Spleen (tissue), 11 donors: ENCODE results near the gene DAPK1. TPM values are rescaled to one million over a fixed set of nuclear protein-coding genes. Genes with fewer than 3 reads are reported as not detected.

ENCODE experiments used
- DNase-seq: peaks from one replicate; pipeline ENCODE4 v3.0.0-alpha.2; 2020
- H3K27ac ChIP-seq, 8 donors: fragments of 200-600 bp; sonication (generic) in 7 of 8; 1 replicate in 4 of 8; 2 replicates in 4 of 8; pipeline versions ENCODE4 v1.5.0 to v1.8.0; 2016 to 2021; ENCODE audit warnings: inconsistent platforms in 4 of 8, mild to moderate bottlenecking in 4 of 8, moderate library complexity in 1 of 8
- H3K27me3 ChIP-seq, 7 donors: fragments of 200-600 bp; sonication (generic) in 6 of 7; replicated peaks in 1 of 7; 1 replicate in 4 of 7; 2 replicates in 3 of 7; pipeline versions ENCODE4 v1.5.0 to v1.8.0; 2016 to 2021; ENCODE audit warnings: inconsistent platforms in 3 of 7, mild to moderate bottlenecking in 1 of 7
- H3K36me3 ChIP-seq, 6 donors: fragments of 200-600 bp; sonication (generic) in 5 of 6; 1 replicate in 4 of 6; 2 replicates in 2 of 6; pipeline versions ENCODE4 v1.5.0 to v1.8.0; 2016 to 2021; ENCODE audit warnings: inconsistent platforms in 2 of 6
- H3K4me1 ChIP-seq, 6 donors: fragments of 200-600 bp; sonication (generic) in 5 of 6; 1 replicate in 3 of 6; 2 replicates in 3 of 6; pipeline versions ENCODE4 v1.5.0 to v1.8.0; 2016 to 2021; ENCODE audit warnings: inconsistent platforms in 3 of 6
- H3K4me3 ChIP-seq, 8 donors: fragments of 200-600 bp; sonication (generic) in 7 of 8; 1 replicate in 4 of 8; 2 replicates in 4 of 8; pipeline versions ENCODE4 v1.5.0 to v1.8.0; 2016 to 2021; ENCODE audit warnings: inconsistent platforms in 4 of 8, mild to moderate bottlenecking in 4 of 8, moderate library complexity in 2 of 8
- H3K9me3 ChIP-seq, 8 donors: fragments of 200-600 bp; sonication (generic) in 7 of 8; 1 replicate in 4 of 8; 2 replicates in 4 of 8; pipeline versions ENCODE4 v1.5.0 to v1.8.0; 2016 to 2021; ENCODE audit warnings: inconsistent platforms in 4 of 8
- POLR2A ChIP-seq, 3 donors: fragments of 450-650 bp; IDR thresholded peaks; one replicate each; pipeline ENCODE4 v1.5.1; 2017; ENCODE audit warnings: antibody characterized with exemption in 3 of 3, mild to moderate bottlenecking in 1 of 3
- POLR2AphosphoS5 ChIP-seq, 3 donors: sonication (generic); formaldehyde crosslinking; IDR thresholded peaks; one replicate each; pipeline ENCODE4 v1.5.1; 2017; ENCODE audit warnings: antibody characterized with exemption in 3 of 3
- WGBS, 5 donors: extraction: QIAGEN DNeasy Blood & Tissue Kit in 3 of 5; methylation state at CpG; one replicate each; pipeline versions ENCODE4 v1.1.5 to v1.1.7; 2013 to 2018; 5-methylcytosine and 5-hydroxymethylcytosine counted together
- intact Hi-C: fragments of 100-400 bp; cut with DNase I; formaldehyde crosslinking; loops from one replicate; pipeline ENCODE4 v1.15.0; 2023; ENCODE audit warnings: low total_unique reads
- polyA plus RNA-seq, 3 donors: library from polyadenylated mRNA; stranded (reverse); fragments of 200-250 nt; gene quantifications; one replicate each; pipeline ENCODE4 v1.2.1, GENCODE V29; 2013
- total RNA-seq, 7 donors: library from RNA; depleted of rRNA in 3 of 7; stranded (reverse); fragments of >200 nt in 3 of 7; fragmentation: NEBNext Ultra II Directional in 4 of 7; extraction: Animal tissue kit (Norgen Biotek cat#: 25700) in 4 of 7; gene quantifications; one replicate each; pipeline versions ENCODE4 v1.1.0 to v1.2.1, GENCODE V29; 2016 to 2021
- TF ChIP-seq, protein P1 (sequence below), 11 experiments: fragments of 200-600 bp in 7 of 11; fragments of 450-650 bp in 4 of 11; sonication (generic) in 4 of 11; IDR thresholded peaks in 8 of 11; conservative IDR thresholded peaks in 3 of 11; 1 replicate in 7 of 11; 2 replicates in 4 of 11; pipeline versions ENCODE4 v1.4.0 to v1.8.0; 2016 to 2021; ENCODE audit warnings: antibody characterized with exemption in 11 of 11, inconsistent platforms in 4 of 11, mild to moderate bottlenecking in 1 of 11
- donor health status: healthy with polysubstance abuse.
- donor health status: DM: no; HTN: no; CAD: no; lungs with moderate emphysema.
- donor health status: DM: no; HTN: no; CAD: no.
- donor health status: Bipolar disorder and iron deficiency.
- donor health status: healthy.
- donor health status: DM: no; HTN: no; CAD: no.
- donor health status: DM: yes; HTN: yes; CAD: no.

DAPK1 gene
- total and polyA plus RNA-seq, 10 donors = 6.4 to 126 (median 102) TPM

- WGBS, 5 donors = 82 to 90% (median 83%) methylated on average over 4 of the region's 4 CpGs
- H3K36me3 ChIP-seq = no peaks in the 10 kb centered on the region
- peak overlapping the region in 4 of 8 donors; percentile 58 to 74 (median 66) for H3K27ac ChIP-seq
- intact Hi-C loops = no loop called here
- no peaks in the 10 kb centered on the region for H3K9me3 ChIP-seq
- TF ChIP-seq POLR2A (IDR thresholded peaks at IDR 0.05) = no peak
- TF ChIP-seq, protein P1, sequence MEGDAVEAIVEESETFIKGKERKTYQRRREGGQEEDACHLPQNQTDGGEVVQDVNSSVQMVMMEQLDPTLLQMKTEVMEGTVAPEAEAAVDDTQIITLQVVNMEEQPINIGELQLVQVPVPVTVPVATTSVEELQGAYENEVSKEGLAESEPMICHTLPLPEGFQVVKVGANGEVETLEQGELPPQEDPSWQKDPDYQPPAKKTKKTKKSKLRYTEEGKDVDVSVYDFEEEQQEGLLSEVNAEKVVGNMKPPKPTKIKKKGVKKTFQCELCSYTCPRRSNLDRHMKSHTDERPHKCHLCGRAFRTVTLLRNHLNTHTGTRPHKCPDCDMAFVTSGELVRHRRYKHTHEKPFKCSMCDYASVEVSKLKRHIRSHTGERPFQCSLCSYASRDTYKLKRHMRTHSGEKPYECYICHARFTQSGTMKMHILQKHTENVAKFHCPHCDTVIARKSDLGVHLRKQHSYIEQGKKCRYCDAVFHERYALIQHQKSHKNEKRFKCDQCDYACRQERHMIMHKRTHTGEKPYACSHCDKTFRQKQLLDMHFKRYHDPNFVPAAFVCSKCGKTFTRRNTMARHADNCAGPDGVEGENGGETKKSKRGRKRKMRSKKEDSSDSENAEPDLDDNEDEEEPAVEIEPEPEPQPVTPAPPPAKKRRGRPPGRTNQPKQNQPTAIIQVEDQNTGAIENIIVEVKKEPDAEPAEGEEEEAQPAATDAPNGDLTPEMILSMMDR (IDR thresholded peaks at IDR 0.05 in 8 of 11, conservative IDR thresholded peaks at IDR 0.05 in 3 of 11) = no peak
- no peaks in the 10 kb centered on the region for H3K27me3 ChIP-seq
- DNase-seq = no peak
- H3K4me3 ChIP-seq = no peak overlapping the region
- H3K4me1 ChIP-seq = peaks cover 0 to 41% (median 11%) of the 10 kb centered on the region in 6 donors
Observed at GRCh38 chr9:87594194-87594593, 96.5 kb downstream of the DAPK1 start.

GRCh38 chr9:87594662-87595061, 97.0 kb downstream of the DAPK1 start:
- Histone ChIP-seq H3K4me3 (no peak overlapping the region), H3K36me3 (no peaks in the 10 kb centered on the region), H3K27ac (peak overlapping the region in 4 of 8 donors; percentile 58 to 74 (median 66)), H3K4me1 (peaks cover 0 to 41% (median 11%) of the 10 kb centered on the region in 6 donors), H3K9me3 (no peaks in the 10 kb centered on the region), H3K27me3 (no peaks in the 10 kb centered on the region)
- intact Hi-C loops = no loop called here
- DNase-seq = no peak
- TF ChIP-seq, protein P1 (IDR thresholded peaks at IDR 0.05 in 8 of 11, conservative IDR thresholded peaks at IDR 0.05 in 3 of 11) = no peak
- TF ChIP-seq POLR2AphosphoS5 (IDR thresholded peaks at IDR 0.05) = no peak
- TF ChIP-seq POLR2A (IDR thresholded peaks at IDR 0.05) = no peak

- TF ChIP-seq POLR2A (IDR thresholded peaks at IDR 0.05) = no peak
- TF ChIP-seq, protein P1 (IDR thresholded peaks at IDR 0.05 in 8 of 11, conservative IDR thresholded peaks at IDR 0.05 in 3 of 11) = no peak
- TF ChIP-seq POLR2AphosphoS5 (IDR thresholded peaks at IDR 0.05) = no peak
- Histone ChIP-seq H3K27ac (no peak overlapping the region), H3K4me1 (peaks cover 0 to 45% (median 13%) of the 10 kb centered on the region in 6 donors), H3K27me3 (no peaks in the 10 kb centered on the region), H3K9me3 (no peaks in the 10 kb centered on the region), H3K4me3 (no peak overlapping the region), H3K36me3 (no peaks in the 10 kb centered on the region)
- intact Hi-C loops = no loop called here
- 89 to 97% (median 93%) methylated on average over 12 of the region's 12 CpGs for WGBS, 5 donors
- no peak for DNase-seq
Observed at GRCh38 chr9:87595610-87596009, 97.9 kb downstream of the DAPK1 start.

DNA sequence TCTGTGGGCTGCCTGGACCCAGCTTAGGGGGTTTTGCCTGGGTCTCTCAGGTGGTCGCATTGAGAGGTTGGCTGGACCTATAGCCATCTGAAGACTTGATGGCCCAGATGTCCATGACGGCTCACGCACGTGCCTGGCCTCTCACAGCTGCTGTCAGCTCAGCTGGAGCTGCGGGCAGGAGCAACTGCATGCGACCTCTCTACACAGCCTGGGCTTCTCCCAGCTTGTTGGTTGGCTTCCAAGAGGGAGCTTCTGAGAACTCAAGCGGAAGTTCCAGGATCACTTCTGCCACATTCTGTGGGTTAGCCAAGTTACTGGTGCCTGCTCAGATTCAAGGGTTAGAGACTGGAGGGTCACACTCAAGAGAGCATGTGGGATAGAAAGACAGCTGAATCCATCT, 99.2 kb downstream of the DAPK1 start:
- Histone ChIP-seq H3K9me3 (no peaks in the 10 kb centered on the region), H3K36me3 (no peaks in the 10 kb centered on the region), H3K4me1 (peaks cover 0 to 58% (median 17%) of the 10 kb centered on the region in 6 donors), H3K27ac (peak overlapping the region in 2 of 8 donors; percentile 35 to 36), H3K4me3 (no peak overlapping the region), H3K27me3 (no peaks in the 10 kb centered on the region)
- 63 to 82% (median 79%) methylated on average over 7 of the region's 7 CpGs for WGBS, 5 donors
- intact Hi-C loops = no loop called here
- TF ChIP-seq, protein P1 (IDR thresholded peaks at IDR 0.05 in 8 of 11, conservative IDR thresholded peaks at IDR 0.05 in 3 of 11) = no peak
- TF ChIP-seq POLR2AphosphoS5 (IDR thresholded peaks at IDR 0.05) = peak in 2 of 3 donors; percentile 41 to 62
- TF ChIP-seq POLR2A (IDR thresholded peaks at IDR 0.05) = no peak
- no peak for DNase-seq
